Posterior cingulate gyrus (tissue), 11 donors: ENCODE measurements around the gene OSBP2.
"Not testable (repeated sequence)": the region's sequence is repeated elsewhere in the genome, so short reads cannot be mapped to it uniquely, and the experiment has no call there.

Source experiments
- DNase-seq, 10 donors: peaks; one replicate each; pipeline versions ENCODE4 v3.0.0 to v3.0.0-alpha.2; 2020 to 2021; ENCODE audit warnings: mixed read lengths in 3 of 10
- intact Hi-C: fragments of 100-400 bp; cut with DNase I; formaldehyde crosslinking; loops from one replicate; pipeline ENCODE4 v1.15.1; 2023

OSBP2 gene

DNA sequence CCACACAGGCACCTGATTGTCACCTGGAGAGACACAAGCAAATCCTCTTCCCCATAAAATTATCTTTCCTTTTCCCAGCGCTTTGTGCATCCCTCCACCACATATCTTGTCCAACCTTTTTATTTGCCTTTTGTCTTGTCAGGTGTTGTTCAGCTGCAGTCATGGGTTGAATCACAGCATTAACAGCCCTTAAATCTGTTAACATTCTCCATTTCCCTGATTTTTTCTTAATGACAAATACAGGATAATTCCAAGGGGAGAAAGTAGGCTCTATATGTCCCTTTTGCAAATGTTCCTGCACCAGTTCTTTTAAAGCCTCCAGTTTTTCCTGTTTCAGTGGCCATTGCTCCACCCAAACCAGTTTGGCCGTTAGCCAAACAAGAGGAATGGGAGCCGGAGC, 18.1 kb upstream of the OSBP2 start:
- intact Hi-C loops = not testable (repeated sequence)
- DNase-seq = peak in 1 of 10 donors; percentile 15

DNA sequence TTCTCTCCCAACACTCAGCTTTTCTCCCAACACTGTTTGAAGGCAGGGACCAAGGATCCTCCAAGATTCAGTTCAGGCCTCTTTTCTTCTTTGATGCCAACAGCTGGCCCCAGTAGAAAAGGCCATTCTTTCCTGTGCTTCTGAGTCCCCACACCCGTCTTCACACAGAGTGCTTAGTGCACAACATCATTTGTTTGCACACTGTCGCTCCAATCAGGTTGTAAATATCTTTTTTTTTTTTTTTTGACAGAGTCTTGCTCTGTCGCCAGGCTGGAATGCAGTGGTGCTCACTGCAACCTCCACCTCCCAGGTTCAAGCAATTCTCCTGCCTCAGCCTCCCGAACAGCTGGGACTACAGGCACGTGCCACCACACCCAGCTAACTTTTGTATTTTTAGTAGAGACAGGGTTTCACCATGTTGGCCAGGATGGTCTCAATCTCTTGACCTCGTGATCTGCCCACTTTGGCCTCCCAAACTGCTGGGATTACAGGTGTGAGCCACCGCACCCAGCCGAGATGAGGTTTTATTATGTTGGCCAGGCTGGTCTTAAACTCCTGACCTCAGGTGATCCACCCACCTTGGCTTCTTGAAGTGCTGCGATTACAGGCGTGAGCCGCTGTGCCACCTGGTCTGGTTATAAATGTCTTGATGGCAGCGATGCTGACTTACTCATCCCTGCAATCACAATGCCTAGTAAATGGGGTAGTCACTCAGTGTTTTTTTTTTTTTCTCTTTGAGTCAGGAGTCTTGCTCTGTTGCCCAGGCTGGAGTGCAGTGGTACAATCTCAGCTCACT, 14.6 kb upstream of the OSBP2 start:
- DNase-seq = peak in 1 of 10 donors; percentile 43
- intact Hi-C loops = not testable (repeated sequence)

DNA sequence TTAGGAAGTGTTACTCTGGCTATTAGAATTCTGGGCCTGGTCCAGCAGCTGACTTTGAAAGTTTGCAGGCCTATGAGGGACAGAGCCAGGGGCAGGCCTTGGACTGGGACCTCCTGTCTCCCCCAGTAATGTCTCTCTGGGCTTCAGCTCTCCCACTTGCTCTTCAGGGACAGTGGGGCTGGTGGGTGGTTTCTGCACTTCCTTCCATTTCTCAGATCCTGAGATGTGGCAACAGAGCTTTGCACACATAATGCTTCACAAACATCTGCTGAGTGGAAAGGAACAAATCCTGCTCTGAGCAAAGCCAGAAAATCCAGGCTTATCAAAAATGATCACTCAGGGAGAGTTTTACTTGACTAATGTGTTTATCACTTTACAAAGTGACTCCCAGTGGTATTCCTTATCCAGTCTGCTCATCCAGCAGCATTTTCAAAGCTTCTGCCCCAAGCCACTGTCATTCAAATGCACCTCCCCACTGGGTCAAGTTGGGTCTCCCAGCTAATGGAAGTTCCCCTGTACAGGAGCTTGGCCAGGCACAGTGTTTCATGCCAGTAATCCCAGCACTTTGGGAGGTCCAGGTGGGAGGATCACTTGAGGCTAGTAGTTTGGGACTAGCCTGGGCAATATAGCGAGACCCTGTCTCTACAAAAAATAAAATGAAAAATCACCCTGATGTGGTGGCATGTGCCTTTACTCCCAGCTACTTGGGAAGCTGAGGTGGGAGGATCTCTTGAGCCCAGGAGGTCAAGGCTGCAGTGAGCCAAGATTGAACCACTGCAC, 13.5 kb upstream of the OSBP2 start:
- intact Hi-C loops = no loop called here

DNA sequence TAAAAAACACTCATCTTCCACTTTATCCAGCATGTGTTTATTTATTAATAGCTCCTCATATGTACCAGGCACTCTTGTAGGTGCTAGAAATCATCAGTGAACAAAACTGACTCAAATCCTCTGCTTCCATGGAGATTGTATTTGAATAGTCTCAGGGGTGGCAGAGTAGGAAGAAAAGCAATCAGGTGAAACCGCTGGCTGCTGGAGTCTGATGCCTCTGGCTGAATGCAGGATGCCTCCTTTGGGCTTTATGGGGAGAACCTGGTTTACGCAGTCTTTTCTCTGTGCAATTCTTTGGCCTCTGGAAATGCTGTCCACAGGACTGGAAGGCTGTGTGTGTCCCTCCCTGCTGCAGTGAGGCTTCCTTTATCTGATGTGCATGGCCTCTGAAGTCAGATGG, 12.8 kb upstream of the OSBP2 start:
- intact Hi-C loops = no loop called here
- DNase-seq = peak in 1 of 10 donors; percentile 28

More for the DNA sequence above, 13.5 kb upstream of the OSBP2 start:
- DNase-seq = peak in 2 of 10 donors; percentile 41 to 88

DNA sequence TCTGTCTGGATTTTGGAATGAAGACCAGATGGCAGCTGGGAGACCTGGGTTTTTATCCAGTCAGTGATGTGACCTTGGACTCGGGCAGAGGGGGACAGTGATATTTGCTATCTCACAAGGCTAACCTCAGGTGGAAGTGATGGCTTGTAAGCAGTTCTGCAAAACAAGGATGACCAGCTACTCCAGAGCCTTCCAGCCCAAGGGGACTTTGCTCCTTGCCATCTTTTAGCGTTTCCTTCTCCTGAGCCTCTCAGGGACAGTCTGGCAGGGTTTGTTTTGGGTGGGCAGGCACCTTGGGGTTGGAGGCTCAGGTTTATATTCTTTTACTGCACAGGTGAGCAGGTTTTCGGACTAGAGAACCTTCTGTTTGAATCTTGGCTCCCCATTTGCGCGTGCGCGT, 9.5 kb upstream of the OSBP2 start:
- intact Hi-C loops = no loop called here

DNA sequence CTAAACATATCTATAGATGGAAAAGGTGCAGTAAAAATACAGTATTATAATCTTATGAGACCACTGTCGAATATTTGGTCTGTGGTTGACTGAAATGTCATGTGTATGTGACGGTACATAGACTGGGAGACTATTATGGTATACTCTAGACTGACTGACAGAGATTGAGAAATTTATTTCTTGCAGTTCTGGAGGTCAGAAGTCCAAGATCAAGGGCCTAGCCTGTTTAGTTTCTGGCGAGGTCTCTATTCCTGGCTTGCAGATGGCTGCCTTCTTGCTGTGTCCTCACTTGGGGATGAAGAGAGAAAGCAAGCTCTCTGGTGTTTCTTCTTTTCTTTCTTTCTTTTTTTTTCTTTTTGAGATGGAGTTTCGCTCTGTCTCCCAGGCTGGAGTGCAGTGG, 7.3 kb upstream of the OSBP2 start:
- intact Hi-C loops = no loop called here
- no peak for DNase-seq

More for the DNA sequence above, 9.5 kb upstream of the OSBP2 start:
- peak in 2 of 10 donors; percentile 18 to 39 for DNase-seq

DNA sequence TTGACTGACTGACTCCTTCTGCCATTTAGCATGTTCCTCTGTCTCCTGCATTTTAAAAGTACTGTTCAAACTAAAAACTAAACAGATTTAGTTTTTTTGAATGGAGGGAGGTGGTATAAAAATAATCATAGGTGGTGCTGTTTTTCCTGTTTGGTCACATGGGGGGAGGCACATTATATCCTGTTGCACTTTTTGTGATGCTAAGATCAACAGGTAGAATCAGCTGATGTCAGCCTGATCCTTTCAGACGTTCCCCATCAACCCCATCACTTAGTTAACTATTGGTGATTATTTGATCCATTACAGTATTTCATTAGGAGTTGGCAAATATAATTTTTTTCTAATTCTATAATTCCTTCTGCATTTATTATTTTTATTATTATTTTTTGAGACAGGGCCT, 5.1 kb upstream of the OSBP2 start:
- intact Hi-C loops = no loop called here
- DNase-seq = no peak

DNA sequence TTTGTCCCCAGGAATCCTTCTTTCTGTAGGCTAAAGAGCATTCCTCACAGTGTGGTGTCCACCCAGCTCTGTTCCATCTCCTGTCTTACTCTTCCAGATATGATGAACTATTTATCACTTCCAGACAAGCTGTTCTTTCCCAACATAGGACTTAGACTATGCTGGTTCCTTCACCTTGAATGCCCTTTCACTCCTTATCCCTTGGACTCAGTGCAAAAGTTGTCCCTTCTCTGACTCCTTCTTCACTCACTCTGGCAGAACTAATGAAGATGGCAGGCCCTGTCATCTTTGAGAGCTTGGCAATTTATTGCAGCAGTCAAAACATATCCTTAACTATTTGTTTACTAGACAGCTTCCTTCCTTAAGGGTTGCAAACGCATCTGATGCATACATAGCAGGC, 3.5 kb upstream of the OSBP2 start:
- DNase-seq = peak in 2 of 10 donors; percentile 6 to 24
- intact Hi-C loops = no loop called here

DNA sequence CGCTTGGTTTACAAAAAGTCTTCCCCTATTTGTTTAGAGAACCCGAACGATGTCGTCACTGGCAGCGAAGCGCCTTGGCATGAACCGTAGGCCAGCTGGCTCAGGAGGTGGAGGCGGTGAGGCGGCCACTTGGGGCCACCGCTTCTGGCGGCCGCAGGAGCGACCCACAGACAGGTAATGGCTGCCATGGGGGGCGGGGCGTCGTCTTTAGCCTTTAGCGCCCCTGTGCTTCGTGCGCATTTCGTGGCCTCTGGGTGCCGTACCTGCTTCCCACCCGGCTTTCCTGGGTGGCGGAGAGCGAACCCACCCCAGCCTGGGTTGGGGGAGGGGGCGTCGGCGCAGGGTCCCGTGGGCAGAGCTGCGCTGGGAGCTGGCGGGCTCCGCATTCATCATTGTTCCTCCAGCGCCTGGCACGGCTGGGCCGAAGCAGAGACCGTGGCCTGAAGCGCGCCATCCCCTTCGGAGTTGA, 469 bp upstream of the OSBP2 start:
- intact Hi-C loops = loop anchor here (2.0 kb wide), 2 partner anchors 59 to 61 kb away; partner anchors contain the start of gene SLC35E4

DNA sequence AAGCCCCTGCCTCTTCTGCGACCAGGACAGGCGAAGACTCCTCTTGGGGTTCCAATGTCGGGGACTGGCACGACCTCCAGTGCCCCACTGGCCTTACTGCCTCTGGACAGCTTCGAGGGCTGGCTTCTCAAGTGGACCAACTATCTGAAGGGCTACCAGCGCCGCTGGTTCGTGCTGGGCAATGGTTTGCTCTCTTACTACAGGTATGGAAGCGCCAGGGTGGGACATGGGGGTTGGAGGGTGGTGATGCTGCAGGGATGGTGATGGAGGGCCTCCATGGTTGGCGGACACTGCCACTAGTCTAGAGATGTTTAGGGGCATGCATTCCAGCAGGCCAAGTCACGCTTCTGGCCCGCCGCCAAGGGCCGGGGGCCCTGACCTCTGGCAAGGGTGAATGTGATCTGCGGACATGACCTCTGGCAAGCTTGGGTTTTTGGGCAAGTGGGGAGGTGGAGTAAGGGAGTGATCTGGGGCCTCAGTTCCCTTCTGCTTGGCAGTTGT, 727 bp downstream of the OSBP2 start:
- intact Hi-C loops = loop anchor here (2.0 kb wide), 2 partner anchors 59 to 61 kb away; partner anchors contain the start of gene SLC35E4

More for the DNA sequence above, 469 bp upstream of the OSBP2 start:
- peak; percentile 49 to 94 (median 62) for DNase-seq

DNA sequence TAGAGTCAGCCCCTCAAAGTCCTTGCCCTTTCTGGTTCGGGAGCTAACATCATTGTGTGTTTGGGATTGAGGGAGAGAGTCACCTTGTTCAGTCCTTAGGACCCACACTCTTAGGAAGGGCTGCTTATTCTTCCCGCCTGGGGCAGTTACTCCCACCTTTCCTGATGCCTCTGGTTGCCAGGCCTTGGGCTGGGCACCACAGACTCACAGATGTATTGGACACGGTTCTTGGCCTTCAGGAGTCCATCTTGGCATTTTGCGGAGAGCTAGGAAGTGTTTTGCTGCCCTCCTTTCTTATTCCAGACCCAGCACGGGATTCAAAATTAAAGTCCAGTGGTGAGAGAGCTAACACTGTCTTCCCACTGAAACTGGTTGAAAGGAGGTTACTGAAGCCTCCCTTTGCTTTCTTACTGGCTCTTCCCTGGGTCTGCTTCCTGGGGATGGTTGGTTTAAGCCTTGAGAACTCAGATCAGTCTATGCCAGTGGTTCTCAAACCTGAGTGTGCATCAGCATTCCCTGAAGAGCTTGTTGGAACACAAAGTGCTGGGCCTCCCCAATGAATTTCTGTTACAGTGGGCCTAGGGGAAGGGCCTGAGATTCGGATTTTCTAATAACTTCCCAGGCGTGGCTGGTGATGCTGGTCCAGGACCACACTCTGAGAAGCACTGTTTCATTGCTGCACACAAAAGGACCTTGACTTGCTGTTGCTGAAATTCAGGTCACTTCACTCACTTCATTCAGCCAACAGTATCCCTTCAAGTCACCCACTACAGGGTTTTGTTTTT, 1.4 kb downstream of the OSBP2 start:
- intact Hi-C loops = loop anchor here (2.0 kb wide), 2 partner anchors 59 to 61 kb away; partner anchors contain the start of gene SLC35E4
- peak in 2 of 10 donors; percentile 31 to 70 for DNase-seq

More for the DNA sequence above, 727 bp downstream of the OSBP2 start:
- peak in 6 of 10 donors; percentile 23 to 89 (median 33) for DNase-seq

DNA sequence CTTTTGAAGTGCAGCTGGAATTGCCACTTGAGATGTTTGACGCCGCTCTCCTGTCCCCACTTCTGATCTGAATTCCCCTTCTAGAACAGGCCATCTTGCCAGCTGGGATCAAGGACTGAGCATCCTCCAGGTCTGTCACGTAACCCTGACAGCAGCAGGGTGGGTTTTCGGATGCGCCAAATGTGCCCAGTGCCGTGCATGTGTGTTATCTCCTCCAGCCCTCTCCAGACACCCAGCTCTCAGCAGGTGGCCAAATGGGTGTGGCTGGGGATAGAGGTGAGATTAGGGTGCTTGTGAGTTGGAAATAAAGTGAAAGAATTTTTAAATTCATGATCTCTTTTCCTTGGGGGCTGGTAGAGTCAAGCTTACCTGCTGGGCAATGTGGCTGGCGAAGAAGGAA, 3.3 kb downstream of the OSBP2 start:
- DNase-seq = peak in 1 of 10 donors; percentile 28
- intact Hi-C loops = no loop called here

DNA sequence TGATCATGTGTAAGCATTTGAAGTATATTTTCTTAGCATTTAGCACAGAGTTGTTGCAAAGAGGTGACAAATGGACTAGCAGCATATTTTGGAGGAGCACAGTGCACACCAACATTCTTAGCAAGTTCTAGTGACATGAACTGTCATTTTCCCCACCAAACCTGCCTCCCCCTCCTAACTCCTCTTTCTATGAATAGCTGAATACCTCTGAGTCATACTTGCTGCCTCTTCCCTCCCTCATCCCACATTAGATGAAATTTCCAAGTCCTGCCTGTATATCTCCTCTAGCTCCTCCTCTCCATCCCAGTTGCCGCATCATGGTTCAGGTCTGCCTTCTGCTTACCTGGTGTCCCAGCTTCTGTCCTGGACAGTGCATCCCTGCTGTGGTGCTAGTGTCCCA, 7.2 kb downstream of the OSBP2 start:
- no peak for DNase-seq
- intact Hi-C loops = no loop called here

DNA sequence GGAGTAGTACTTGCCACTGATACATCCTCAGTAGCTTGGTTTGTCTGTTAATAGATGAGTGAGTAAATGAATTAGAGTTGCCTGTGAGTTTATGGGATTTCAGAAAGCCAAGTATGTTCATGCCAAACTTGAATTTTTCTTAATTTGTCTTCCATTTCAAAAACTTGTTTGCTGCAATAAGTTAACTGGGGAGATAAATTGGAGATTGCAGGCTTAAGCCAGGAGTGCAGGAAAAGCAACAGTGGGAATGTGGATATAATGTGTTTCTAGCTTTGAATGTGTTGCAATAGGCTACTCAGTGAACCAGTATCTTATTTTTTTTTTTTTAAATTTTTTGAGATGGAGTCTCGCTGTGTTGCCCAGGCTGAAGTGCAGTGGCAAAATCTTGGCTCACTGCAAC, 8.2 kb downstream of the OSBP2 start:
- intact Hi-C loops = no loop called here
- DNase-seq = no peak

DNA sequence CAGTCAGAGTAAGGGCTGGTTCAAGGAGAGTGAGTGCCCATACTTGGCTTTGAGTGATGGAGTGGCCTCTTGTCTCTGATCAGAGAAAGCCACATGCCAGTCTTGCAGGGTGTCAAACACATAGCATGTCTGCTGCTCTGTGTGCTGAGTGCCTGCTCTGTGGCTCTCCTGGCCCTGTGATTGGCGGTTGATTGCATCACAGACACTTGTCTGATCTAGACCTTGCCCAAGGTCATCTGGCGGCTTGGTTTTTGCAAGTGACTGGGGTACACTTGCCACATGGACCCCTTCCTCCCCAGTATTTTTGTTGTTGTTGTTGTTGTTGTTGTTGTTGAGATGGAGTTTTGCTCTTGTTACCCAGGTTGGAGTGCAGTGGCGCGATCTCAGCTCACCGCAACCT, 10.3 kb downstream of the OSBP2 start:
- intact Hi-C loops = no loop called here
- DNase-seq = no peak

DNA sequence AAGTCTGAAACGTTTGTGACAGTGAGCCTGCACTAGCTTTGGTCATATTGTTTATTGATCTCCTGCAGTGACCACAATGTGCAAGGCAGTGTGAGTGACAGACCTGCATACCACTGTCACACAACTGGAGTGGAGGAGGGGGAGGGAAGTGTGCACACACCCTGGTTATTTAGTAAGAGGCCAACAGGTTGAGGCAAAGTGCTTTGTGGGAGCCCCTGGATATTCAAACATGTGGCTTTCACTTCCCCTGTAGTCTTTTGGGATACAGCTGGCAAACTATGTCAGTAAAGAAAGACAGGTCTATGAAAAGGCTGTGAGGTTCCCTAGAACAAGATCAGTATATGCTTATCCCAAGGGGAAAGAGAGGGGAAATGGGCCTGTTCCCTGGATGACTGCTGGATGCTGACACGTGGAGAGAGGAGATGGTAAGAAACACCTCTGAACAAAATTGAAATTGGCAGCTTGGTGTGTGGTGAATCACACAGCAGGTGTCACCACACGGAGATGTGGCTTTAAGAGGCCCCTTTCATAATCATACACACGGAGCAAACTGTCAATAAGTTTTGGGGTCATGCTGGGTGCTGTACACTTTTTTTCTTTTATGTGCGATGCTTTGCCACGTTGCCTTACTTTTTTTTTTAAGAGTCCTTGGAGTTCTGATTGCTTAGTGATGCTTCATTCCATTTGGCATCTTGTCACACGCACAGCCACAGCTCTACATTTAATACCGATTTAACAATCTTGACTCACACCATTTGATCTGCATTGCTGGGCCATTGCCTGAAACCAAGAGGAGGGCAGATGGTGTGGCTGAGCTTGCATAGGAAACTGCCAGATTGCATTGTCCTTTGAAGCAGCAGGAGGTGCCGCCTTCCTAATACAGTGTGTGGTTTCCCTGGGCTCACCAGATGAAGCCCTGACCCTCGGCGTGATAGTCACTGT, 11.3 kb downstream of the OSBP2 start:
- intact Hi-C loops = no loop called here
- peak in 7 of 10 donors; percentile 29 to 87 (median 47) for DNase-seq

DNA sequence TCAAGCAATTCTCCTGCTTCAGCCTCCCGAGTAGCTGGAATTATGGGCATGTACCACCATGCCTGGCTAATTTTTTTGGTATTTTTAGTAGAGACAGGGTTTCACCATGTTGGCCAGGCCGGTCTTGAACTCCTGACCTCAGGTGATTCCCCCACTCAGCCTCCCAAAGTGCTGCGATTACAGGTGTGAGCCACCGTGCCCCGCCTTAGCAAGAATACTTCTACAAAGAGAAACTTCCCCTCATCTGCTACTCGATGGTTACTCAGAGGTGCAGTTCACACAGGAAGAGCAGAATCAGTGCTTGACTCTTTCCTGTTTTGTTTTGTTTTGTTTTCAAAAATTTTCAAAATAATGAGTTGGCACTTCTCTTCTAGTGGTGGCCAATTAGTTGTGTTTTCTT, 15.3 kb downstream of the OSBP2 start:
- DNase-seq, intact Hi-C loops: not testable (repeated sequence)

DNA sequence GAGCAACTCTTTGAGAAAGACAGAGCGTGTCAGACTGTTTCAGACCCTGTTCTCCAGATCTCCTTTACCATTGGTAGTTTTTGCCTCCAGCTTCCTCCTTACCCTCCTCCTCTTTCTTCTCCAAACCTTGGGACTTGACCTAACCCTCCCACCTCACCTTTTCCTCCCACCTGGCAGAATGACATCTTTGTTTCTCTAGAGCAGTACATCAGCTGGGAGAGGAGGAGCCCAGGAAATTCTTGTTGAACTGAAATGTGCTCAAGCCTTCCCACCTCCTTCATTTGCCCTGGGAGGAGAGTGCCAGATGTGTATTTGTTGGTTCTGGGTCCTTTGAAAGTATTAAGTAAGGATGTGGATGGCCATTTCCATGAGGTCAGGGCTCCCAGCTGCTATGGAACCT, 17.4 kb downstream of the OSBP2 start:
- intact Hi-C loops = no loop called here

DNA sequence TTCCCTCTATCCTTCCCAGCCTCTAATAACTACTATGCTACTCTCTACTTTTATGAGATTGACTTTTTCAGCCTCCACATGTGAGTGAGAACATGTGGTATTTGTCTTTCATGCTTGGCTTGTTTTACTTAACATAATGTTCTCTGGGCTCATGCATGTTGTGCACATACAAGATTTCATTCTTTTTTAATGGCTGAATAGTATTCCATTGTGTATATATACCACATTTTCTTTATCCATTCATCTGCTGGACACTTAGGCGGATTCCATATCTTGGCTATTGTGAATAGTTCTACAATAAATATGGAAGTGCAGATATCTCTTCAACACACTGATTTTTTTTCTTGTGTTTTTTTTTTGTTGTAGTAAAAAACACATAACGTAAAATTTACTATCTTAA, 19.4 kb downstream of the OSBP2 start:
- no peak for DNase-seq
- intact Hi-C loops = no loop called here

More for the DNA sequence above, 17.4 kb downstream of the OSBP2 start:
- no peak for DNase-seq
